Smooth muscle cell (in vitro differentiated cells): ENCODE measurements around the gene ESF1. TPM values are rescaled to one million over a fixed set of nuclear protein-coding genes. Genes with fewer than 3 reads are reported as not detected.
A peak's percentile ranks its signal among the peaks of the same experiment; 100 is the strongest.

Experiments
- DNase-seq: peaks from one replicate; lab custom pipeline; 2025; ENCODE audit not compliant: unreplicated experiment; lab: John Stamatoyannopoulos, UW
- H2AFZ ChIP-seq: fragments of 200-600 bp; sonication (generic); 2 replicates; pipeline ENCODE4 v1.6.0; 2016; ENCODE audit warnings: antibody characterized with exemption, low read depth, mild to moderate bottlenecking
- H3F3A ChIP-seq: fragments of 200-600 bp; sonication (generic); 2 replicates; pipeline ENCODE4 v1.6.0; 2017; ENCODE audit warnings: antibody characterized with exemption, low read depth
- H3K27ac ChIP-seq: fragments of 200-600 bp; sonication (generic); 2 replicates; pipeline ENCODE4 v1.5.1; 2016; ENCODE audit warnings: low read depth, mild to moderate bottlenecking
- H3K27me3 ChIP-seq: fragments of 200-600 bp; sonication (generic); 2 replicates; pipeline ENCODE4 v1.6.1; 2016; ENCODE audit warnings: low read depth, mild to moderate bottlenecking
- H3K36me3 ChIP-seq: fragments of 200-600 bp; sonication (generic); 2 replicates; pipeline ENCODE4 v1.5.1; 2016; ENCODE audit warnings: low read depth
- H3K4me1 ChIP-seq: fragments of 200-600 bp; sonication (generic); 2 replicates; pipeline ENCODE4 v1.5.1; 2016; ENCODE audit warnings: low read depth
- H3K4me2 ChIP-seq: fragments of 200-600 bp; sonication (generic); 2 replicates; pipeline ENCODE4 v1.6.0; 2016; ENCODE audit warnings: mild to moderate bottlenecking
- H3K4me3 ChIP-seq: fragments of 200-600 bp; sonication (generic); 2 replicates; pipeline ENCODE4 v1.5.1; 2016; ENCODE audit warnings: mild to moderate bottlenecking
- H3K79me2 ChIP-seq: fragments of 200-600 bp; sonication (generic); 2 replicates; pipeline ENCODE4 v1.6.0; 2016; ENCODE audit warnings: low read depth, mild to moderate bottlenecking
- H3K9ac ChIP-seq: fragments of 200-600 bp; sonication (generic); 2 replicates; pipeline ENCODE4 v1.6.0; 2016; ENCODE audit warnings: low read depth
- H3K9me3 ChIP-seq: fragments of 200-600 bp; sonication (generic); replicated peaks from 2 replicates; pipeline ENCODE4 v1.5.1; 2016; ENCODE audit warnings: low read depth
- H4K20me1 ChIP-seq: fragments of 200-600 bp; sonication (generic); 2 replicates; pipeline ENCODE4 v1.6.0; 2016; ENCODE audit warnings: low read depth
- WGBS: methylation state at CpG from one replicate; pipeline ENCODE4 v1.1.7; 2016; ENCODE audit warnings: low lambda C conversion rate; 5-methylcytosine and 5-hydroxymethylcytosine counted together
- polyA plus RNA-seq: library from polyadenylated mRNA; unstranded; fragments of >200 nt; fragmentation: Nextera tagmentation; extraction: Ambion mirVana; gene quantifications from 2 replicates; pipeline ENCODE4 v1.2.1, GENCODE V29; 2016
- total RNA-seq: library from RNA; depleted of rRNA; stranded (reverse); fragments of >200 nt; gene quantifications from 2 replicates; pipeline ENCODE4 v1.2.3, GENCODE V29; 2014
- TF ChIP-seq, protein P1 (sequence below): fragments of 200-600 bp; sonication (generic); IDR thresholded peaks from 2 replicates; pipeline ENCODE4 v1.5.1; 2017; ENCODE audit warnings: borderline replicate concordance, mild to moderate bottlenecking, antibody characterized with exemption; ENCODE audit not compliant: insufficient read depth, poor library complexity, severe bottlenecking

Gene ESF1
- total and polyA plus RNA-seq, 2 experiments from 2014 or later, result 5.6 to 9.3 TPM

DNA sequence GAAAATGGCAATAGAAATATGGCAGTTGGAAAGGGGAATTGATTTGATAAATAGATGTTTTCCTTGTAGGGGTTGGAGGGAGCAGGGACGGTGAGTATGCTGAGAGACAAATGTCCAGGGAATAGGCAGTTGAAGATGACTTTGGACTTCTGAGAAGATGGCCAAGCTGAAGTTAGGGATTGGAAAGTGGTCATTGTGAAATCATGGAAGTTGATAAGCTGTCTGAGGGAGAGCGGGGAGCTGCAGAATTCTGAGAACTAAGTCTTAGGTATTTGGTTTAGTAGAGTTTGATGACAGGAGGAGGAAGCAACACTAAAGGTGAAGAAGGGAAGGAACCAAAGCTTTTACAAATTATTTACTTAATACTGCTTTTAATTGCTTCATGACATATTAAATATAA is 15.3 kb upstream of the ESF1 start:
- Histone ChIP-seq H3K4me1 (no peaks in the 10 kb centered on the region), H3K4me2 (no peak overlapping the region), H3K27me3 (no peaks in the 10 kb centered on the region), H3K36me3 (peaks cover 38% of the 10 kb centered on the region), H3K9me3 (no peaks in the 10 kb centered on the region), H3F3A (no peaks in the 10 kb centered on the region), H3K4me3 (no peak overlapping the region), H3K79me2 (no peaks in the 10 kb centered on the region), H2AFZ (no peak overlapping the region), H4K20me1 (no peaks in the 10 kb centered on the region), H3K27ac (peak overlapping the region; percentile 21), H3K9ac (no peak overlapping the region)
- no peak for DNase-seq
- 96% methylated on average over 2 of the region's 2 CpGs for WGBS
- TF ChIP-seq, protein P1, sequence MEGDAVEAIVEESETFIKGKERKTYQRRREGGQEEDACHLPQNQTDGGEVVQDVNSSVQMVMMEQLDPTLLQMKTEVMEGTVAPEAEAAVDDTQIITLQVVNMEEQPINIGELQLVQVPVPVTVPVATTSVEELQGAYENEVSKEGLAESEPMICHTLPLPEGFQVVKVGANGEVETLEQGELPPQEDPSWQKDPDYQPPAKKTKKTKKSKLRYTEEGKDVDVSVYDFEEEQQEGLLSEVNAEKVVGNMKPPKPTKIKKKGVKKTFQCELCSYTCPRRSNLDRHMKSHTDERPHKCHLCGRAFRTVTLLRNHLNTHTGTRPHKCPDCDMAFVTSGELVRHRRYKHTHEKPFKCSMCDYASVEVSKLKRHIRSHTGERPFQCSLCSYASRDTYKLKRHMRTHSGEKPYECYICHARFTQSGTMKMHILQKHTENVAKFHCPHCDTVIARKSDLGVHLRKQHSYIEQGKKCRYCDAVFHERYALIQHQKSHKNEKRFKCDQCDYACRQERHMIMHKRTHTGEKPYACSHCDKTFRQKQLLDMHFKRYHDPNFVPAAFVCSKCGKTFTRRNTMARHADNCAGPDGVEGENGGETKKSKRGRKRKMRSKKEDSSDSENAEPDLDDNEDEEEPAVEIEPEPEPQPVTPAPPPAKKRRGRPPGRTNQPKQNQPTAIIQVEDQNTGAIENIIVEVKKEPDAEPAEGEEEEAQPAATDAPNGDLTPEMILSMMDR, result no peak

DNA sequence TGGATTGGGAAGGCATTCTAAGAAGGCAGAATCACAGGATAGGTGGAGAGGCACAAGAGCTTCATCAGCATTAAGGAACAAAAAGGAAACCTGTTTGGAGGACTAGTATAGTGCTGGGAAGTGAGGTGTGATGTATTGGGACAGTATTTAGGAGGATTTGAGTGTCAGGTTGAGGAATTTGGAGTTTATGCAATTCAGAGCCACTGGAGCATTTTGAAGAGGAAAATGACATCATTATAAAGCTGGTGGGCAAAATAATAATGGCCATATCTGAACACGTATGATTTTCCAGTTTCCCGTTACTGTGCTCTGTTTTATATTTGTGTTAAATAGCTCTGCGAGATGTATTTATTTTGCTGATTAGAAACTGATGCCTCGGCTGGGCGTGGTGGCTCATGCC is 14.3 kb upstream of the ESF1 start:
- no peaks in the 10 kb centered on the region for H3F3A ChIP-seq
- WGBS, result 83% methylated on average over 5 of the region's 5 CpGs

DNA sequence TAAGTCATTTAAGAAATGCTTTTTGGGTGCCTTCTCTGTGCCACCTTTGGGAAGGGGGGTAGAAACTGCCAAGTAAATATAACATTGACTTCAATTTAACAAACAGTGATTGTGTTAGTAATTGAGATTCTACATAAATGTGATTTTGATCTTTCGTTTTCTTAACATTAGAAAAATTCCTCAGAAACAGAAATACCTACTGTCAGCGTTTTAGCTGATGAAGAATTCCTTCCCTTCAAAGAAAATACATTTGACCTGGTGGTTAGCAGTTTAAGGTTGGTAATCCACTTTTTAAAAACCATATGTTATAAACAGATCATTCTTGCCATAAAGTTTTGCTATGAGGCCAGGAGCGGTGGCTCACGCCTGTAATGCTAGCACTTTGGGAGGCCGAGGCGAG is 9.9 kb upstream of the ESF1 start:
- H3K9me3 ChIP-seq, result no peaks in the 10 kb centered on the region
- TF ChIP-seq, protein P1, result no peak
- no peaks in the 10 kb centered on the region for H3F3A ChIP-seq
- H4K20me1 ChIP-seq, result peaks cover 5% of the 10 kb centered on the region
- H3K4me2 ChIP-seq, result no peak overlapping the region
- peaks cover 40% of the 10 kb centered on the region for H3K36me3 ChIP-seq
- H3K79me2 ChIP-seq, result no peaks in the 10 kb centered on the region
- no peak overlapping the region for H2AFZ ChIP-seq
- H3K27ac ChIP-seq, result no peak overlapping the region
- H3K4me1 ChIP-seq, result no peaks in the 10 kb centered on the region
- no peak overlapping the region for H3K4me3 ChIP-seq
- no peaks in the 10 kb centered on the region for H3K27me3 ChIP-seq
- DNase-seq, result no peak
- over 99% methylated on average over 6 of the region's 6 CpGs for WGBS
- no peak overlapping the region for H3K9ac ChIP-seq

More for the DNA sequence above, 14.3 kb upstream of the ESF1 start:
- Histone ChIP-seq H3K36me3 (peaks cover 46% of the 10 kb centered on the region), H3K9ac (no peak overlapping the region), H3K27me3 (no peaks in the 10 kb centered on the region), H3K4me1 (no peaks in the 10 kb centered on the region), H2AFZ (no peak overlapping the region), H4K20me1 (no peaks in the 10 kb centered on the region), H3K4me2 (no peak overlapping the region), H3K4me3 (no peak overlapping the region), H3K9me3 (no peaks in the 10 kb centered on the region), H3K79me2 (no peaks in the 10 kb centered on the region), H3K27ac (no peak overlapping the region)
- TF ChIP-seq, protein P1, result no peak
- DNase-seq, result no peak

DNA sequence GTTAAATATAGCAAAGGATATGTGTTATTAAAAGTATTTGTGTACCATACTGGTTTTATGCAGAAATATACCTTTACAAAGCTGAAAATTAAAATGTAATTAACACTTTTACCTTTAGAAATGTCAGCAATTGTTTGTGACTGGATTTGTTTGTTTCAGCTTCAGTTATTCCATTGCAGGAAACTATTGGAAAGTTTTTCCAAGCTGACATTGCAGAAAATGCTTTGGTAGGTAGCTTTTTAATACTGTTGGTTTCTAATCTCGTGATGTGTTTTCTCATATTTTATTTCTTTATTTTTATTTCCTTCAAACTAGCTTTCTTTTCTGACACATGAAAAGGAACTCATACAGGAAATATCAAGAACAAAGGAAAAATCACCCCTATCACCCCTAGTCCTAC is 8.3 kb upstream of the ESF1 start:
- no peaks in the 10 kb centered on the region for H3K27me3 ChIP-seq
- H3F3A ChIP-seq, result no peaks in the 10 kb centered on the region
- no peaks in the 10 kb centered on the region for H3K4me1 ChIP-seq
- no peak overlapping the region for H3K9ac ChIP-seq
- H4K20me1 ChIP-seq, result peaks cover 14% of the 10 kb centered on the region
- H3K4me3 ChIP-seq, result no peak overlapping the region
- H2AFZ ChIP-seq, result no peak overlapping the region
- H3K4me2 ChIP-seq, result no peak overlapping the region
- 100% methylated on average over 1 of the region's 1 CpG for WGBS
- peaks cover 30% of the 10 kb centered on the region for H3K36me3 ChIP-seq
- TF ChIP-seq, protein P1, result no peak
- H3K79me2 ChIP-seq, result peaks cover 10% of the 10 kb centered on the region
- DNase-seq, result no peak
- H3K9me3 ChIP-seq, result no peaks in the 10 kb centered on the region
- no peak overlapping the region for H3K27ac ChIP-seq
